Measurements from ENCODE around the gene INPP5B.

GRCh38 chr1:37854406-37854805 lies 92.4 kb downstream of the INPP5B start:
- TF ChIP-seq POLR2A (IDR thresholded peaks at IDR 0.05) = no peak
- TF ChIP-seq CTCF (IDR thresholded peaks at IDR 0.05) = no peak
